NCI-H1048 (cell line): ENCODE data around the gene IGHMBP2.

Experiments
- DNase-seq: peaks from one replicate; lab custom pipeline; 2025; lab: John Stamatoyannopoulos, UW

Gene IGHMBP2

DNA sequence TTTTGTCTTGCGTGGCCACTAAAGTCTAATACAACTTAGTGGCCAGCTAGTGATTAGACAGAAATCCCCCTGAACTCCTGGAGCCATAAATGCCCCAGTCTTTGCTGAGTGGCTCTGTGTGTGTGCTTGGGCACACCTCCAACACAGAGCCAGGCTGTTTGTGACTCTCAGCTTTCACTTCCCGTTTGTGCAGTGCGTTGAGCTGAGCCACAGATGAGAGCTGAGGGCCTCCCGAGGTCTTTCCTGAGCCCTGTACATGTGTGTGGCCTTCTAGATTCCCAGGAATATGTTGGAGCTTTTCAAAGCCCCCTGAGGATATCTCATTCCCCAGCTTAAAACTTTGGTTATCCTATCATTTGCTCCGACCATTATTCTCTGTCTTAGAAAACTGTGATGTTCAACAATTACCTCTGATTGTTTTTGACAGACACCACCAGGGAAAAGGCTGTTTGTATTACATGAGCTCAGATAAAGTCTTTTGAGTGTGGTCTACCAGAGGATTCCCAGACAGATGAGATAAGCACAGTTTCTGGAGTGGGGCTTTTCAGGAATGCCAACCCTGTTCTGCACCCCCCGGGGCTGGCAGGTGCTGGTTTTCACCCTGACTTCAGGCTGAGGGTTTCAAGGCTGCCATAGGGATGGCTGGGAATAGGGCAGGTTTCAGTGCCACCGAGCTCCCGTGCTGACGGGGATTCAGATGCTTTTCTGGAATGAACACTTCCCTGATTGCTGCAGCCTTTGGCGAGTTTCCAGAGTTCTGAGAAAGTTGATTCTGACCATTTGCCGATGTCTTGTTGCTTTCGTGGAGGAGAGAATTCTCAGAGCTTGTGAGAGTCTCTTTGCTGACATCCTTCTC, 23.8 kb downstream of the IGHMBP2 start:
- no peak for DNase-seq

DNA sequence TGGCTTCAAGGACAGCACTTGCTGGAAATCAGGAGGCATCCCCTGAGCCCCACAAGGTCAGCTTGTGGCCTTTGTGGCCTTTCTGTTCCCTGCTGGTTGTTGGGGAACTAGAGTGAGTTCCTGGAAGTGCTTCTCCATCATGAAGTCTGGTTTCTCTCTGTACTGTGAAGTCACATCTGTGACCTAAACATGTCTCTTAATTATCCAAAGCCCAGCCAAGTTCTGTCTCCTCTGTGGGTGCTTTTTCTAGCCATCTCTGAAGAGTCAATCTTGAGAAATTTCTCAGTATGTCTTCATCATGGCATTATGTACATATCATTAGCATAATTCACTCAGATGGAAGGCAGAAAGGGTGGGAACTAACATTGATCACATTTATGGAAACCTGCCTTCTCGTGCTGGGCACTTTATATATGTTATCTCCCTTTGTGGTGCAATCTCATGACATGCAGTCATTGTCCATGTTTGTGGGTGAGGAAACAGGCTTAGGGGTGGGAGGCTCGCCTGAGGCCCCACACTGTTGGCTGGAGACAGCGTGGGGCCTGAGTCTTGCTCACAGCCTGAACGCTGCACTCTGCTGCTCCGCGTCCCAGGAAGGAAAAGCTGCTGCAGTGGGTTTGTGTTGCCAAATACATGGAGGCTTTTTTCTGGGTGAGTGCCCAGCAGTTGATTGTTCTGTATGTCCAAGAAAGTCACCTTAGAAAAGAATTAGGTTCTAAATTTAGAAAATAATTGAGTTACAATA, 24.6 kb downstream of the IGHMBP2 start:
- DNase-seq: no peak

DNA sequence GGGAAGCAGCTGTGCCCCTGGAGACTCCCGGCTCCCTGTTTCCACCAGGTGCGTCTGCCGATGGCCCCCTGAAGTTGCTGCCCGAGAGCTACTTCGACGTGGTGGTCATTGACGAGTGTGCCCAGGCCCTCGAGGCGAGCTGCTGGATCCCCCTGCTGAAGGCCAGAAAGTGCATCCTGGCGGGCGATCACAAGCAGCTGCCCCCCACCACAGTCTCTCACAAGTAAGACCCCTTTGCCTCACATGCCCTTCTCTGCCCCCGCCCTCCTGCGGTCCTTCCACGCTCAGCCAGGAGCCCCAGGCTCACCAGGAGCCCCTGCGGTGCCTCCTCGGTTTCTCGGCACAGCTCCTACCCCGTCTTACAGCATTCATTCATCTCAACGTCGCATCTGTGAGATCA, 25.4 kb downstream of the IGHMBP2 start:
- DNase-seq: no peak

DNA sequence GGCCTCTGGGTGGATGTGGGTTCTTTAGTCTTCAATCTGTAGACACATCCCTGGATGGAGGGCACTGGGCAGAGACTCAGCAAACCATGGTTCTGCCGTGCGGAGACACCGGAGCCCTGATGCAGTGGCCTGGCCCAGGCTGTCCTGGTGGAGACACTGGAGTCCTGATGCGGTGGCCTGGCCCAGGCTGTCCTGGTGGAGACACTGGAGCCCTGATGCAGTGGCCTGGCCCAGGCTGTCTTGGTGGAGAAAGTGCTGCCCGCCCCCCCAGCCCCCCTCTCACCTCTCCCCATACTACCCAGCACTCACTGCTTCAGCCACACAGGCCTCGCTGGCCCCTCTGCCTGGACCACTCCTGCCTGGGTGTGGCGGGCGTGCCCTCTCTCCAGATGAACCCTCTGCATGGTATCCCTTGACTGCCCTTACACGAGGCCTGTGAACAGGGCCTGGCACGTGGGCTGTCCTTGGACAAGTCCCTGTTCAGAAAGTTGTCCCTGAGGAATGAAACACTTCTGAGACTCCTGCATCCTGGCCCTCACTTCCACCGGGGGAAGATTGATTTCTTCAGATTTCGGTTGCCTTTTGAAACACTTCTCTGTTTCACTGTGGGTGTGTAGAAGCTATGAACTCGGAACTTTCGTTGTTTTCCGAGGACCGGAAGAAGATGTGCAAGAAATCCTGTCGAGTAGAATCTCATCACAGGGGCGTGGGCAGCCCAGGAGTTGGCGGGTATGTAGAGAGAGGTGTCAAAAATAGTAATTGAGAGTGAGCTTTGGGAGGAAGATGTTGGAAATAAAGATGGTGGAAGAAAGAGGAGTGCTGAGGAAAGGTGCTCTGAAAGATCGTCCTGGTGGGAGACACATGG, 26.2 kb downstream of the IGHMBP2 start:
- DNase-seq: no peak

DNA sequence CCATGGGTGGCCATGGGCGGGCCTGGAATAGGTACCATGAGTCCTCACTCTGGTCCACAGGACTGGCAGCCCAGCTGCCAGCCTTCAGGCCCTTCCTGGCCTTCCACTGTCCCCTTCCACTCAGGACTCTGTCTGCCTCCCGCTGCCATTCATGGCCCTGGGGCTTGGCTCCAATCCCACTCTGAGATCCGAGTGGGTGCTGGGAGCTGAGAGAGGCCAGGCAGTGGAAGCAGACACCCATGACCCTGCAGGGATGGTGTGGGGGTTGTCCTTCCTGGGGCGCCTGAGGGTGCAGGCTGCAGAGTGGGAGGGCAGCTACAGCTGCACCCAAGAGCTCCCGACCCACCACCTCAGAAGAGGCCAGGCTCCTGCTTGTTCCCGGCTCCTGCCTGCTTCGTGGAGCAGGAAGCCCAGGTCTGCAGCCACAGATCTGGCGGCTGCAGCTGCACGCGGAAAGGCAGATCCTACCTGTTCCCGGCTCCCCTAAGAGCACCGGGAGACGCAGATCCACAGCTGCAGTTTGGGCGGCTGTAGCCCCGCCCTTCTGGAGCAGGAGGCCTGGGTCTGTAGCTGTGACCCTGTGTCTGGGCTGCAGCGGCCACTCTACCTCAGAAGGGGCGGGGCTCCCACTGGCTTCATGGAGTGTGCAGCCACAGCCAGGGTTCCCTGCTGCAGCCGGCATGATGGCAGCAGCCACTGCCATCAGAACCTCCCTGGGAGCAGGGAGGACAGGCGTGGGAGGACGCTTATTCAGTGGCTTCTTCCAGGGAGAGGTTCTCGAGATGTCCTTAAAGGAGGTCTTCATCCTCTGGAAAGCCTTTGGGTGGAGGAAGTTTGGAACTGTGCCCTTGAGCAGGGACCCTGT, 27.5 kb downstream of the IGHMBP2 start:
- no peak for DNase-seq

DNA sequence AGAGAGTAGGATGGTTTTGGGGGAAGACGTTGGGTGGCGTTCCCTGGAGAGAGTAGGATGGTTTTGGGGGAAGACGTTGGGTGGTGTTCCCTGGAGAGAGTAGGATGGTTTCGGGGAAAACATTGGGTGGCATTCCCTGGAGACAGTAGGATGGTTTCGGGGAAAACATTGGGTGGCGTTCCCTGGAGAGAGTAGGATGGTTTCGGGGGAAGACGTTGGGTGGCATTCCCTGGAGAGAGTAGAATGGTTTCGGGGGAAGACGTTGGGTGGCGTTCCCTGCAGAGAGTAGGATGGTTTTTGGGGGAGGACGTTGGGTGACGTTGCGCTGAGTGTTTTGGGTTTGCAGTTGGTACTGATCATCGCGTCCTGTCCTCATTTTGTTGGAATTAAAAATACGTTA, 28.2 kb downstream of the IGHMBP2 start:
- no peak for DNase-seq

DNA sequence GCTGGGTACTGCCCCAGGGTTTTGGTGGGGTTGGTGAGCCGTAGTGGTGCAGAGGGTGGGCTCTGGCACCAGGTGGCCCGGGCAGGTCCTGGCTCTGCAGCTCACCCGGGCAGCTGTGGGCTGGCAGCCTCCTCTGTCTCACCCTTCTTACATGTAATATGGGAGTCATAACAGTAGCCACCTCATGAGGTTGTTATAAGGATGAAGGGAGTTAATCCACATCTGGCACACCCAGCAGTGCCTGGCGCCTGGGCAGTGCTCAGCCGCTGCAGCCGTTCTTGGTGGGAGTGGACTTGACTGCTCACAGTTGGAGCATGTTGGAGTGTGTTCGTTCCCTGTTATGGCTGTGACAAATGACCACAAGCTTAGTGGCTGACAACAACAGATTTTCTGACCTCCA, 28.7 kb downstream of the IGHMBP2 start:
- no peak for DNase-seq

DNA sequence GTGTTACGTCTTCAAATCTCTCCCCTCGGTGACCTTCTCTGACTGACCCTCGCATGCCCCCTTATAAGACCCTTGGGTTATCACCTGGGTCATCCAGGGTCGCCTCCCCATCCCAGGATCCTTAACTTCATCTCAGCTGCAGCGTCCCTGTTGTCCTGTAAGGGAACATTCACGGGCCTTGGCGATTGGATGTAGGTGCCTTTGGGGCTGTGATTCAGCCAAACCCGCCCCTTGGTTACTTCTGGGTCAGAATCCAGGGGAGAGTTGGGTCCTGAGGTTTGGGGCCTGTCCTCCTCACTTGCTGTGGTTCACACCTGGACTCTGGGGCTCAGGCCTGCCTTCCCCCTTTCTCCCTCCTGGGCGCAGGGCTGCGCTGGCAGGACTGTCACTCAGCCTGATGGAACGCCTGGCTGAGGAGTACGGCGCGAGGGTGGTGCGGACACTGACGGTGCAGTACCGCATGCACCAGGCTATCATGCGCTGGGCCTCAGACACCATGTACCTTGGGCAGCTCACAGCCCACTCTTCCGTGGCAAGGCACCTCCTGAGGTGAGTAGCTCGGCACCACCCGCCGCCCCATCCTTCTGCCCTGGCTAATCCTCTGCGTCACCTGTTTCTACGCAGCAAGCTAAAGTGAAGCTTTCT, 29.4 kb downstream of the IGHMBP2 start:
- DNase-seq: no peak

DNA sequence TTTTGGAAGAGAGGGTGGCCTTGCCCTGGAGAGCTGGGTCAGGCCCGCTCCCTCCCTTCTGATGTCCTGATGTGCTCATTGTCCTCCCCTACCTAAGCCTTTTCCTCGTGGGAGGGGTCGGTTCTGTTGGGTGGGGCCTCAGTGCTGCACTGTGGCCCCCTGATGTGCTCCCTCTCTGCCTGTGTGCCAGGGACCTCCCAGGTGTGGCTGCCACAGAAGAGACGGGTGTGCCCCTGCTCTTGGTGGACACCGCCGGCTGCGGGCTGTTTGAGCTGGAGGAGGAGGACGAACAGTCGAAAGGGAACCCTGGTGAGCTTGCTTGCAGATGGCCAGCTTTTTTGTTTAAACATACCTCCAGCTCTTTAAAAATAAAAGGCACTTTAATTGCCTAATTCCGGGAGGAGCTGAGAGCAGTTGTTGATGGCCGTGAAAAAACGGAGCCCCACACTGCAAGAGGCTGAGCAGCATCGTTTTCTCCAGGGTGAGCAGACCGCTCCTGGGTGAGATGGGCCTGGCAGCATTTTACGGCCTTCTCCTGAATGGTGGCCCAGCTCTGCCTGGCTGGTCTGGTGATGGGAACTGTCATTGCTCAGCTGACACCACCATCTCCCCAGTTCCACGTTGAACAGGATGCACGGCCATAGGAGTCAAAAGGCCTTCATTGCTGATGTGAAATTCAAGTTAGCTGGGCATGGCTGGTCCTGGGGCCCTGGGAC, 30.1 kb downstream of the IGHMBP2 start:
- DNase-seq: no peak

DNA sequence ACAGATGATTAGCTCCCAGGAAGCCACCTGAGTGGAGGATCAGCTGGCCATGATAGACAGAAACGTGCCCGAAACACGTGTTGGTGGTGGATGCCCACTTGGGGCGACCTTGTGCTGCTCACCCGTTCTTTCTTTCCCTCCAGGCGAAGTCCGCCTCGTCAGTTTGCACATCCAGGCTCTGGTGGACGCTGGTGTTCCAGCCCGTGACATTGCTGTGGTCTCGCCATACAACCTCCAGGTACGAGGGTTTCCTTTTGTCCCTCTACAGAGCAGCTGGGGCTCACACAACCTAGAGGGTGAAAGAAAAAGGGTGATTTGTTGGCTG, 30.6 kb downstream of the IGHMBP2 start:
- DNase-seq: no peak

DNA sequence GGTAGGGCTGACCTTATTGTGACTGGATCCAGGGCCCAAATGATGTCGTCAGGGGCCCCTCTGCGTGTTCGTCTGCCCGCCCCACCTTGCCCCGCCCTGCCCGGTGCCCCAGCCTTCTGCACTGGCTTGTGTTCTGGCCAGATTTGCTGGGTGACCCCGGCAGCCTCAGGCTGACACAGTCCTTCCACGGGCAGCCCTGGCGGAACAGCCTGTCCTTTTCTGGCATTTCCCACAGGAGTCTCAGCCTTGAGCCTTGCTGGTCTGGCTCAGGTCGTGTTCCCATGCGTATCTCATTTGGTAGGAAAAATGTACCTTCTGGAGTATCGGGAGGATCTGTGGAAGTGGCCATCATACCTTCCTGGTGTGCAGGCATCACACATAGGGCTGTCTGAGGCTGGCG, 31.0 kb downstream of the IGHMBP2 start:
- DNase-seq: no peak

DNA sequence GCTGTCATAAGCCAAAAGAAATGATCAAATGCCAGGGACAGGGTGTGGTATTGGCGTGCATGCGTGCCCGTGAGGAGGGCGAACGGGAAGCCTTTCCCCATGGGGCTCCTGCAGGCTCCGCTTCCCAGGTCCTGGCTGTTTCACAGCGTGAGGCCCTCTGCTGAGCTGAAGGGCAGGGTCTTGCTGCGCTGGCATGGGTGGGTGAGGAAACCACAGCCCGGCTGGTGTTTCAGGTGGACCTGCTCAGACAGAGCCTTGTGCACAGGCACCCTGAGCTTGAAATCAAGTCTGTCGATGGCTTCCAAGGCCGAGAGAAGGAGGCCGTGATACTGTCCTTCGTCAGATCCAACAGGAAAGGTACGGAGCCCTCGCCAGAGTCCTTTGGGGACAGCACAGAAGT, 31.4 kb downstream of the IGHMBP2 start:
- no peak for DNase-seq

DNA sequence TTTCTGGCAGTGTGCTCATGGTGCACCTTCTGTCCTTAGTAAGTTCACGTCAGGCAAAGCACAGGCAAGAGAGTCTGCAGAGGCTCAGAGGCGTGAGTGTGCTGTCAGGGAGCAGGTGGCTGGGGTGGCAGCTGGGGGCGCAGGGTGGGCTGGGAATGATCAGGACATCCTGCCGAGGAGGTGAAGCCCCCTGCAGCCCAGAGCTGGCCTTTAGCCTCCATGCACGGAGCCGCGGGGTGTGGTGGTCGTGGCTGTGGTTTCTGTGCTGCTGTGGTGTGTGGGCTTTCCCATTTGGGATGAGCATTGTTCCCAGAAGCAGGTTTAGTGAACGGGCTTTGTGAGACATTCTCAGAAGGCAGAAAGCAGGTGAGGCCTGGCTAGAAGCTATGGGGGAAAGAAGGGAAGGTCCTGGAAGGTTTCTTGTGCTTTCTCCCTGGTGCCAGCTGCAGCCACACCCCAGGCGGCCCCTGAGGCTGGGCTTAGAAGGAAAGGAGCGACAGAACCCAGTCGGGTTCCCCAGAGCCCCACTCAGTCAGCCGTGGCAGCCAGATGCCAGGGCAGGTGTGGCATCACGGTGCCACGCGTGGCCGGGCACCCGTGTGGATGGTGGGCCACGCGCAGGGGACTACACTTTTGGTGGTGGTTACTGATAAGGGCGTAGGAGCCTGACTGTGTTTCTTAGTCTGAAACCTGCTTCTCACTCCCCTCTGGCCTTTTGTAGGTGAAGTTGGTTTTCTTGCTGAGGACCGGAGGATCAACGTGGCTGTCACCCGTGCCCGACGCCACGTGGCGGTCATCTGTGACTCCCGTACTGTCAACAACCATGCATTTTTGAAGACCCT, 32.0 kb downstream of the IGHMBP2 start:
- no peak for DNase-seq

DNA sequence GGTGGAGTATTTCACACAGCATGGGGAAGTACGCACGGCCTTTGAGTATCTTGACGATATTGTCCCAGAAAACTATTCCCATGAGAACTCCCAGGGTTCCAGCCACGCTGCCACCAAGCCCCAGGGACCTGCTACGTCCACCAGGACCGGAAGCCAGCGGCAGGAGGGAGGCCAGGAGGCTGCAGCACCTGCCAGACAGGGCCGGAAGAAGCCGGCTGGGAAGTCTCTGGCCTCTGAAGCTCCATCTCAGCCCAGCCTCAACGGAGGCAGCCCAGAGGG, 32.6 kb downstream of the IGHMBP2 start:
- no peak for DNase-seq

DNA sequence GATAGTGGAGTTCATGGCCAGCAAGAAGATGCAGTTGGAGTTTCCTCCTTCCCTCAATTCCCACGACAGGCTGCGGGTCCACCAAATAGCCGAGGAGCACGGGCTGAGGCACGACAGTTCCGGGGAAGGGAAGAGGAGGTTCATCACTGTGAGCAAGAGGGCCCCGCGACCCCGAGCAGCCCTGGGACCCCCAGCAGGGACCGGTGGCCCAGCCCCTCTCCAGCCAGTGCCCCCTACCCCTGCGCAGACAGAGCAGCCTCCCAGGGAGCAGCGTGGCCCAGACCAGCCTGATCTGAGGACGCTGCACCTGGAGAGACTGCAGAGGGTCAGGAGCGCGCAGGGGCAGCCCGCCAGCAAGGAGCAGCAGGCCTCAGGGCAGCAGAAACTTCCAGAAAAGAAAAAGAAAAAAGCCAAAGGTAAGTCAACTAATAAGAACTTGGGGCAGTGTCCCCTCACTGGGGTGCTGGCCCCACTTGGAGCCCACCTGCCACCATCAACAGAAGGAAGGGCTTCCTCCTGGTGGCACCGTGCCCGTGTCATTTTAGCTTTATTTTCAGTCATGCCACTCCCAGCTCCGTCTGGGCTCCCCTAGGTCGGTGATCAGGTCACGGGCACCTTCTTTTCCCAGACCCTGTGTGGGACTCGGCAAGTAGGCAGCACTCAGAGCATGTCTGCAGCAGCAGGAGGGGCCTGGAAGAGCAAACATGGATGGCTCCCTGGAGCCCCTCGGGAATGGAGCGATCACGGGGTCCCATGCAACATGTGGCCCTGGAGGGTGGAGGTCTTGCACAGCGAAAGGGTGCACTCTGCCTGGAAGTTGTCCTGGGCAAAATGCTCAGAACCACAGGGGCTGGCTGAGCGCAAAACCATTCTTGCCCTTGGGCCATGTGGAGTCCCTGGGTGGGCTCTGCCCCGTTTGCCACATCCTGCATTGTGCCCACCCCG, 33.3 kb downstream of the IGHMBP2 start:
- DNase-seq: no peak

DNA sequence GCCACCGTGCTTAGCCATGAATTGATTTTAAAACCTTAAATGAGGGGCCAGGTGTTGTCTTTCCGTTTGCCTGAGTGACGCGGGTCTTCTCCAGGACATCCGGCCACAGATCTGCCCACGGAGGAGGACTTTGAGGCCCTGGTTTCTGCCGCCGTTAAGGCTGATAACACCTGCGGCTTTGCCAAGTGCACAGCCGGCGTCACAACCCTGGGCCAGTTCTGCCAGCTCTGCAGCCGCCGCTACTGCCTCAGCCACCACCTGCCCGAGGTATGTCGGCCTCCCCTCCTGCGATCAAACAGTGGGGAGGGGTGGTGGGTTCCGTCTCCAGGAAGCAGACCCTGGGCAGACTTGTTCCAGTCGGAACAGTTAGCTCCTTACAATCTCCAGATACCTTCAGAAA, 34.4 kb downstream of the IGHMBP2 start:
- DNase-seq: no peak

DNA sequence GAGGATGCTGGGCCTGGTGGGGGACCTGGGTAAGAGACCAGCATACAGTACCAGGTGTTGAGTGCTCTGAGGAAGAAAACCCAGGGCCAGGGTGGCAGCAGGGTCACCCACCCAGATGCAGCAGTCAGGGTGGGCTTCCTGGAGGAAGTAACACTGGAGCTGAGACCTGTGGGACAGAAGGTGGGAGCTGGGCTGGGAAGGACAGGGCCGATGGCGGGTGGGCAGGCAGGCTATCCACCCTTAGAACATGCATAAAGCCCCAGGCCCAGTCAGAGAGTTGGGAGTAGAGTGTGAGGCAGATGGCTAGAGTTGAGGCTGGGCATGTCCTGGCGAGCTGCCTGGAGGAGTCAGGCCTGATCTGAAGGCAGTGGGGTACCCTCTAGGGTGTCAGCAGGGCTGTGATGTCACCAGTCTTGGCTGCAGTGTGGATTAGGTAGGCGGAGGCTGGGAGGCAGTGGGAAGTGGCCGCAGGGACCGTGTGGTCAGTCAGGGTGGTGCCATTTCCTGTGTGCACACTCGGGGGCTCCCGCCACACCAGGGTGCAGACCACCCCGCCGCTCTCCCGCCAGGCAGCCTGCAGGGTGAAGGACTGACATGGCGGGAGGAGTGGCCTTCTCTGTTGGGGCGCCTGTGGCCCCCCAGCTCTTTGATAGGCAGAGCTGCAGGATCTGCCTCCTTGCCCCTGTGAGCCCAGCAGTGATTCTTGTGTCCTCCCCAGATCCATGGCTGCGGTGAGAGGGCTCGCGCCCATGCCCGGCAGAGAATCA, 35.3 kb downstream of the IGHMBP2 start:
- no peak for DNase-seq
